Mesothelial cell of epicardium (in vitro differentiated cells): ENCODE measurements around the gene AUTS2. TPM values are rescaled to one million over a fixed set of nuclear protein-coding genes. Genes with fewer than 3 reads are reported as not detected.

Experiments used
- DNase-seq, 2 experiments: peaks; one replicate each; pipeline ENCODE4 v3.0.0; 2021; ENCODE audit warnings: low spot score in 2 of 2; ENCODE audit not compliant: unreplicated experiment in 2 of 2
- H3K27ac Mint-ChIP-seq: 2 replicates; pipeline ENCODE4 v1.8.0; 2021; ENCODE audit warnings: mixed read lengths
- H3K27me3 Mint-ChIP-seq: 2 replicates; pipeline ENCODE4 v1.8.0; 2021; ENCODE audit warnings: low read depth, mixed read lengths
- H3K36me3 Mint-ChIP-seq: 2 replicates; pipeline ENCODE4 v1.8.0; 2021; ENCODE audit warnings: mixed read lengths
- H3K4me1 Mint-ChIP-seq: 2 replicates; pipeline ENCODE4 v1.8.0; 2021; ENCODE audit warnings: mixed read lengths
- H3K4me3 Mint-ChIP-seq: 2 replicates; pipeline ENCODE4 v1.8.0; 2021; ENCODE audit warnings: mild to moderate bottlenecking, moderate library complexity, mixed read lengths
- H3K9me3 Mint-ChIP-seq: 2 replicates; pipeline ENCODE4 v1.8.0; 2021; ENCODE audit warnings: mixed read lengths
- total RNA-seq: library from RNA; stranded (reverse); gene quantifications from 3 replicates; pipeline ENCODE4 v1.2.1, GENCODE V29; 2021
- TF ChIP-seq, protein P1 (sequence below): fragments of 200-600 bp; sonication (generic); IDR thresholded peaks from one replicate; pipeline ENCODE4 v1.5.0; 2021; ENCODE audit warnings: antibody characterized with exemption; ENCODE audit not compliant: unreplicated experiment

Gene AUTS2
- total RNA-seq, 1 donor from 2014 or later = 135 TPM

DNA sequence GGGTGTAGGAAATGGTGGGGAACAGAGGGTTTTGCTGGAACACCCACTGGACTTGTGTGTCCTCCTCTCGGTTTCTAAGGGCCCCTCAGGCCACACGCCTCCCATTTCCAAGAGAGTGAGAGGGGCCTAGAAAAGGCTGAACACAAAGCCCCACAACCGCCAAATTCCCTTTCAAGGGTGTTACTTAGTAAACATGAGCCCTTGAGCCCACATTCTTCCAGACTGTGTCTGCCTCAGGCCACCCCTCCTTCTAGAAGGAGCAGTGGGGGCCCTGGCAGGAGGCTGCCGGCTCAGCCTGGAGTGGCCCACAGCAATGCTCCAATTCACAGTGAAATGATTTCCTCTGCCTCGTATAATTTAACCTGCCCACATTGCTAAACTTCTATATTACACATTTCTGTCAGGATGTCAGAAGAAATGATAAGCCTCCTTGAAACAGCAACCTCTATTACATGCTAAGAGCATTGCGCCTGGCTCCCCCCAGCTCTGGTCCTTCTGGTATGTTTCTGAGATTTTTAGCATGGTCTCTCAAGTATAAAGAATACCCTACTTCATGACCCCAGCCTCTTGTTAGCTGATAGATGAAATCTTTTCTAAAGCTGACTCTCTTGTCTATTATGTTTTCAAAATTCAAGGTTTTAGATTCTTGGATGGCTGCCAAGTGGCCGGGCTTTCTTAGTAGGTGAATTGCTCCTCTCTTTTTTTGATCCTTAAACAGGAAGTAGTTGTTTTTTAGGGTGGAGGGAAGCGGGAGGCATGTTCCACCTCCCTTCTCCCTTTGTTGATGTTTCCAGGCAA is 859.8 kb downstream of the AUTS2 start:
- Mint-ChIP-seq H3K27ac (peak overlapping the region; percentile 94), H3K4me1 (peaks cover 39% of the 10 kb centered on the region), H3K9me3 (no peaks in the 10 kb centered on the region), H3K27me3 (no peaks in the 10 kb centered on the region), H3K36me3 (peaks cover 7% of the 10 kb centered on the region), H3K4me3 (peak overlapping the region; percentile 4)
- DNase-seq = no peak
- TF ChIP-seq, protein P1, sequence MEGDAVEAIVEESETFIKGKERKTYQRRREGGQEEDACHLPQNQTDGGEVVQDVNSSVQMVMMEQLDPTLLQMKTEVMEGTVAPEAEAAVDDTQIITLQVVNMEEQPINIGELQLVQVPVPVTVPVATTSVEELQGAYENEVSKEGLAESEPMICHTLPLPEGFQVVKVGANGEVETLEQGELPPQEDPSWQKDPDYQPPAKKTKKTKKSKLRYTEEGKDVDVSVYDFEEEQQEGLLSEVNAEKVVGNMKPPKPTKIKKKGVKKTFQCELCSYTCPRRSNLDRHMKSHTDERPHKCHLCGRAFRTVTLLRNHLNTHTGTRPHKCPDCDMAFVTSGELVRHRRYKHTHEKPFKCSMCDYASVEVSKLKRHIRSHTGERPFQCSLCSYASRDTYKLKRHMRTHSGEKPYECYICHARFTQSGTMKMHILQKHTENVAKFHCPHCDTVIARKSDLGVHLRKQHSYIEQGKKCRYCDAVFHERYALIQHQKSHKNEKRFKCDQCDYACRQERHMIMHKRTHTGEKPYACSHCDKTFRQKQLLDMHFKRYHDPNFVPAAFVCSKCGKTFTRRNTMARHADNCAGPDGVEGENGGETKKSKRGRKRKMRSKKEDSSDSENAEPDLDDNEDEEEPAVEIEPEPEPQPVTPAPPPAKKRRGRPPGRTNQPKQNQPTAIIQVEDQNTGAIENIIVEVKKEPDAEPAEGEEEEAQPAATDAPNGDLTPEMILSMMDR = no peak

DNA sequence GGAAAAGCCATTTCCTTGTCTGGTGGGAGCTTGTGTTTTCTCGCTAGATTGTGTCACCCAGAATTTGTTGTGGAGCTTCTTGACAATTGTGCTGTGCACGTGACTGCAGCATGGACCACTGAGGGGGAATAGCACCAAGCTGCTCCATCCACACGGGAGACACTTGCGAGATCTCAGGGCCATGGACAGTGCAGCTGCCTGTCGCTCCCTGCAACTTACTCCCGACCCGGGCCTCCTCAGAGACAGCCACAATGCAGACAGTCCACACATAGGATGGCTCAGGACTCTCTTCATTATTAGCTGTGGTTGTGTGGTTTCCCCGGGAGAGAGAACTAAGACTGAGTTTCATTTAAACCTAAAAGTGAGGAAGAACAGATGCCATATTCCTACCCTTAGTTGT is 860.5 kb downstream of the AUTS2 start:
- TF ChIP-seq, protein P1 = no peak
- peak overlapping the region; percentile 94 for H3K27ac Mint-ChIP-seq
- peaks cover 39% of the 10 kb centered on the region for H3K4me1 Mint-ChIP-seq
- H3K9me3 Mint-ChIP-seq = no peaks in the 10 kb centered on the region
- no peaks in the 10 kb centered on the region for H3K27me3 Mint-ChIP-seq
- DNase-seq = no peak
- H3K36me3 Mint-ChIP-seq = peaks cover 2% of the 10 kb centered on the region
- H3K4me3 Mint-ChIP-seq = peak overlapping the region; percentile 4

DNA sequence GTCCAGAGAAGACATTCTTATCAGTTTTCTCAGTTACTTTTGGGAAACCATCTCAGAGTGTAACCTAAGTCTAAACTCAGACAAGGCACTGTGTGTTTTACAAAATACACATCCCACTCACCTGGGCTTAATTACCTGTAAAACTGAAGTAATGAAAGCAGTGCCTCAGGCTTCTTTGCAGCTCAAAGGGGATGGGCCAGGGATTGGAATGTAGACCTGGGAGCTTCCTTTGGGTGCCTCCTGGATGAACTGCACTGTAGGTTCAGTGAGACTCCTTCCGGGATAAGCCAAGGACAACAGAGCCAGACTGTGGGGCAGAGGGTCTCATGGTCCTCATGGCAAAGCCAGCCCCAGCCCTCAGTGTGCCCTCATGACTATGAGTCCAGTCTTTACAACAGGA is 861.3 kb downstream of the AUTS2 start:
- DNase-seq = no peak

DNA sequence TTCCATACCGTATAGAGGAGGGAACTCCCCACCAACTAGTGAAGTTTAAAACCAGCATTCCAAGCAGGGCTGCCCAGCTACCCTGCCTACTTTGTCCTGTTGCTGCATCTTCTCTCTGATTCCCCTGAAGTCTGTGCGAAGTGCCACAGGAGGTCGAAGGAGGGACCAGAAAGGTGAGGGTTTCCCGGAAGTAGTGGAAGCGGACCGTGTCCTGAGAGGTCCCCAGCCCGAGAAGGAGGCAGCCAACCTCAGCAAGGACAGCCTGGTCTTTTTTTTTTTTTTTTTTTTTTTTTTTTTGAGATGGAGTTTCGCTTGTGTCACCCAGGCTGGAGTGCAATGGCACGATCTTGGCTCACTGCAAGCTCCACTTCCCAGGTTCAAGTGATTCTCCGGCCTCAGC is 861.8 kb downstream of the AUTS2 start:
- Mint-ChIP-seq H3K36me3 (no peaks in the 10 kb centered on the region), H3K4me3 (no peak overlapping the region), H3K4me1 (peaks cover 39% of the 10 kb centered on the region), H3K27me3 (no peaks in the 10 kb centered on the region), H3K27ac (no peak overlapping the region), H3K9me3 (no peaks in the 10 kb centered on the region)
- no peak for DNase-seq
- TF ChIP-seq, protein P1 = no peak

More for the DNA sequence above, 861.3 kb downstream of the AUTS2 start:
- no peaks in the 10 kb centered on the region for H3K9me3 Mint-ChIP-seq
- H3K4me1 Mint-ChIP-seq = peaks cover 39% of the 10 kb centered on the region
- no peaks in the 10 kb centered on the region for H3K27me3 Mint-ChIP-seq
- no peak overlapping the region for H3K4me3 Mint-ChIP-seq
- no peaks in the 10 kb centered on the region for H3K36me3 Mint-ChIP-seq
- TF ChIP-seq, protein P1 = no peak
- peak overlapping the region; percentile 94 for H3K27ac Mint-ChIP-seq

DNA sequence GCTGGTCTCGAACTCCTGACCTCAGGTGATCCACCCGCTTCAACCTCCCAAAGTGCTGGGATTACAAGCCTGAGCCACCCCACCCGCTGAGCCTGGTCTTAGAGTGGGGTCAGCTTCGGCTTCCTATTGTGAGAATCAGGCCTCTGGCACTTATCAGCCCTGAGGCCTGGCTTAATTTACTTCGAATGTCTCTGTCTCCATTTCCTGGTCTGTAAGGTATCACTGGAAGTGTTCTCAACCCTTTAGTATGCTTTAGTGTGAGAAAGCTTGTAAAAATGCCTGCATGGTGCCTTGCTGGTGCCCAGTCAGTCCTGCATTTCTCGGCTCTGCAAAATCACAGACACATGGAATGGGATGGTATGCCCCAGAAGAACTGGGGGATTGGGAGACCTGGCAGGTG is 862.3 kb downstream of the AUTS2 start:
- TF ChIP-seq, protein P1 = no peak
- Mint-ChIP-seq H3K9me3 (no peaks in the 10 kb centered on the region), H3K4me1 (peaks cover 39% of the 10 kb centered on the region), H3K27ac (no peak overlapping the region), H3K4me3 (no peak overlapping the region), H3K36me3 (no peaks in the 10 kb centered on the region), H3K27me3 (no peaks in the 10 kb centered on the region)
- no peak for DNase-seq
